GM12878 (cell line): ENCODE results near the gene COL4A1. TPM values are rescaled to one million over a fixed set of nuclear protein-coding genes. Genes with fewer than 3 reads are reported as not detected.

ENCODE experiments used
- ATAC-seq: fragments of 200-7000 bp; cut with Tn5 transposase; 3 replicates; pipeline ENCODE4 v1.9.1; 2020; ENCODE audit warnings: mild to moderate bottlenecking, moderate library complexity
- BruUV-seq: library from RNA; stranded (reverse); fragments of 400-500 nt; replicated peaks from 2 replicates; lab custom pipeline; 2021; lab: Mats Ljungman, UMichigan
- CTCF ChIA-PET: fragments of 300-600 bp; sonication (Branson Sonifier 250); formaldehyde crosslinking; extraction: SDS; loops from one replicate; lab custom pipeline; 2021; ENCODE audit warnings: inconsistent platforms; lab: Yijun Ruan, JAX
- POLR2A ChIA-PET: fragments of 350-600 bp; formaldehyde crosslinking; extraction: SDS; loops from one replicate; lab custom pipeline; 2021; ENCODE audit warnings: inconsistent platforms; lab: Charles Lee
- RAD21 ChIA-PET: fragments of 300-600 bp; sonication (Branson Sonifier 250); formaldehyde crosslinking; loops from one replicate; lab custom pipeline; 2023; ENCODE audit warnings: antibody characterized with exemption; ENCODE audit not compliant: unreplicated experiment; lab: Charles Lee
- SMC1A ChIA-PET: fragments of 300-600 bp; sonication (Branson Sonifier 250); formaldehyde crosslinking; loops from one replicate; lab custom pipeline; 2023; ENCODE audit not compliant: unreplicated experiment, uncharacterized antibody; lab: Charles Lee
- DNase-seq: peaks from one replicate; pipeline ENCODE4 v3.0.0-alpha.2; 2011; ENCODE audit warnings: low read depth, low spot score
- FAIRE-seq: peaks from 3 replicates; lab custom pipeline; 2011; peaks lifted over from hg19 to GRCh38; lab: Jason Lieb, UNC
- H2AFZ ChIP-seq: 2 replicates; pipeline ENCODE4 v1.6.0; 2011; ENCODE audit warnings: low read depth, low read length, control low read depth; ENCODE audit not compliant: control insufficient read depth
- H3K27ac ChIP-seq: 2 replicates; pipeline ENCODE4 v1.5.1; 2011; ENCODE audit warnings: control low read depth; ENCODE audit not compliant: control insufficient read depth, insufficient read depth
- H3K27me3 ChIP-seq, 2 experiments: replicated peaks in 1 of 2; 2 replicates each; pipeline versions ENCODE4 v1.6.0 to v1.6.1; 2011; ENCODE audit warnings: low read length in 1 of 2; ENCODE audit not compliant: control insufficient read depth in 2 of 2, insufficient read depth in 2 of 2
- H3K36me3 ChIP-seq, 2 experiments: 2 replicates each; pipeline ENCODE4 v1.5.1; 2011; ENCODE audit warnings: low read length in 1 of 2; ENCODE audit not compliant: control insufficient read depth in 2 of 2, insufficient read depth in 2 of 2
- H3K4me1 ChIP-seq: 2 replicates; pipeline ENCODE4 v1.6.1; 2011; ENCODE audit warnings: mild to moderate bottlenecking, low read length, moderate library complexity, mixed read lengths; ENCODE audit not compliant: control insufficient read depth, insufficient read depth
- H3K4me2 ChIP-seq: 2 replicates; pipeline ENCODE4 v1.6.0; 2011; ENCODE audit warnings: control low read depth; ENCODE audit not compliant: control insufficient read depth, insufficient read depth
- H3K4me3 ChIP-seq: fragments of 200-600 bp; sonication (generic); 2 replicates; pipeline ENCODE4 v1.5.1; 2016
- H3K79me2 ChIP-seq: 2 replicates; pipeline ENCODE4 v1.6.0; 2011; ENCODE audit warnings: low read length; ENCODE audit not compliant: control insufficient read depth, insufficient read depth
- H3K9ac ChIP-seq: 2 replicates; pipeline ENCODE4 v1.8.0; 2011; ENCODE audit warnings: low read length, control low read depth, mixed read lengths; ENCODE audit not compliant: control insufficient read depth, insufficient read depth
- H3K9me3 ChIP-seq: replicated peaks from 3 replicates; pipeline ENCODE4 v1.5.1; 2011; ENCODE audit warnings: mild to moderate bottlenecking, low read length; ENCODE audit not compliant: control insufficient read depth, insufficient read depth
- H4K20me1 ChIP-seq: 2 replicates; pipeline ENCODE4 v1.6.0; 2011; ENCODE audit not compliant: control insufficient read depth, insufficient read depth
- ATF2 ChIP-seq: IDR thresholded peaks from 2 replicates; pipeline ENCODE4 v1.6.1; 2012; ENCODE audit warnings: low read length, inconsistent platforms
- CHD1 ChIP-seq: IDR thresholded peaks from 2 replicates; pipeline ENCODE4 v1.6.1; 2012; ENCODE audit warnings: low read depth, low read length, improper control_type of control experiment
- CREM ChIP-seq: IDR thresholded peaks from 2 replicates; pipeline ENCODE4 v1.6.1; 2014; ENCODE audit warnings: antibody characterized with exemption, low read depth
- EP300 ChIP-seq, 2 experiments: fragments of 150-350 bp in 1 of 2; IDR thresholded peaks; 2 replicates each; pipeline ENCODE4 v1.6.1; 2011 to 2012; ENCODE audit warnings: low read depth in 2 of 2, low read length in 2 of 2, borderline replicate concordance in 1 of 2, improper control_type of control experiment in 1 of 2, inconsistent platforms in 1 of 2; ENCODE audit not compliant: control insufficient read depth in 1 of 2
- IKZF2 ChIP-seq, 2 experiments: fragments of 450-650 bp; IDR thresholded peaks; 2 replicates each; pipeline ENCODE4 v1.6.1; 2017; ENCODE audit warnings: mild to moderate bottlenecking in 2 of 2, moderate library complexity in 2 of 2
- IRF4 ChIP-seq: IDR thresholded peaks from 2 replicates; pipeline ENCODE4 v1.6.1; 2011; ENCODE audit warnings: low read depth, low read length
- JUNB ChIP-seq: IDR thresholded peaks from 2 replicates; pipeline ENCODE4 v1.6.1; 2016; ENCODE audit warnings: antibody characterized with exemption, mild to moderate bottlenecking
- PAX8 ChIP-seq: fragments of 450-650 bp; IDR thresholded peaks from 2 replicates; pipeline ENCODE4 v1.6.1; 2017; ENCODE audit warnings: mild to moderate bottlenecking, moderate library complexity
- SMAD1 ChIP-seq: fragments of 450-650 bp; IDR thresholded peaks from 2 replicates; pipeline ENCODE4 v1.6.1; 2018; ENCODE audit warnings: mild to moderate bottlenecking, low read depth; ENCODE audit not compliant: partially characterized antibody
- SUPT20H ChIP-seq: IDR thresholded peaks from 2 replicates; pipeline ENCODE4 v1.6.1; 2011; ENCODE audit warnings: low read depth, mild to moderate bottlenecking, low read length, moderate library complexity, borderline replicate concordance; ENCODE audit not compliant: control insufficient read depth
- TARDBP ChIP-seq: IDR thresholded peaks from 2 replicates; pipeline ENCODE4 v1.6.1; 2016; ENCODE audit warnings: borderline replicate concordance
- ZNF622 ChIP-seq: fragments of 450-650 bp; IDR thresholded peaks from 2 replicates; pipeline ENCODE4 v1.6.1; 2017; ENCODE audit warnings: mild to moderate bottlenecking, inconsistent platforms
- WGBS: methylation state at CpG from one replicate; pipeline ENCODE4 v1.1.6; 2016; ENCODE audit warnings: low lambda C conversion rate; ENCODE audit not compliant: insufficient replicate concordance, insufficient coverage; ENCODE audit errors: missing lambda C conversion rate; 5-methylcytosine and 5-hydroxymethylcytosine counted together
- in situ Hi-C: fragments of 300-500 bp; cut with MboI; formaldehyde crosslinking; loops from 9 replicates; pipeline ENCODE4 v1.14.3; 2018; ENCODE audit warnings: mixed read lengths
- intact Hi-C: fragments of 100-400 bp; cut with micrococcal nuclease; formaldehyde crosslinking; loops from one replicate; pipeline ENCODE4 v1.14.2; 2022; ENCODE audit not compliant: unreplicated experiment
- polyA plus RNA-seq, 11 experiments: library from polyadenylated mRNA; depleted of rRNA in 4 of 11; unstranded in 6 of 11; stranded (reverse) in 5 of 11; fragments of >200 nt; fragmentation: Nextera tagmentation in 4 of 11; fragmentation: Illumina TruSeq in 1 of 11; extraction: Ambion mirVana in 4 of 11; extraction: Trizol in 1 of 11; gene quantifications; 1 replicate in 1 of 11; 2 replicates in 10 of 11; pipeline versions ENCODE4 v1.2.1 to v1.2.3, GENCODE V29; 2011 to 2016; ENCODE audit warnings: inconsistent platforms in 2 of 11, missing spikeins in 2 of 11, low read depth in 1 of 11
- total RNA-seq, 4 experiments: library from RNA; depleted of rRNA in 3 of 4; stranded (reverse); fragments of >200 nt in 3 of 4; fragmentation: Illumina TruSeq in 1 of 4; extraction: Trizol in 1 of 4; gene quantifications; 2 replicates each; pipeline versions ENCODE4 v1.2.1 to v1.2.3, GENCODE V29; 2013 to 2021
- TF ChIP-seq, protein P1 (sequence below): fragments of 450-650 bp; conservative IDR thresholded peaks from 2 replicates; pipeline ENCODE4 v1.6.1; 2017; ENCODE audit warnings: mild to moderate bottlenecking, moderate library complexity

COL4A1 gene
- total and polyA plus RNA-seq, 10 of the 15 experiments (the other 5 are each of a cell fraction or from before 2014, with no cell fraction given) = 0.07 to 0.31 (median 0.13) TPM; not detected in 6

DNA sequence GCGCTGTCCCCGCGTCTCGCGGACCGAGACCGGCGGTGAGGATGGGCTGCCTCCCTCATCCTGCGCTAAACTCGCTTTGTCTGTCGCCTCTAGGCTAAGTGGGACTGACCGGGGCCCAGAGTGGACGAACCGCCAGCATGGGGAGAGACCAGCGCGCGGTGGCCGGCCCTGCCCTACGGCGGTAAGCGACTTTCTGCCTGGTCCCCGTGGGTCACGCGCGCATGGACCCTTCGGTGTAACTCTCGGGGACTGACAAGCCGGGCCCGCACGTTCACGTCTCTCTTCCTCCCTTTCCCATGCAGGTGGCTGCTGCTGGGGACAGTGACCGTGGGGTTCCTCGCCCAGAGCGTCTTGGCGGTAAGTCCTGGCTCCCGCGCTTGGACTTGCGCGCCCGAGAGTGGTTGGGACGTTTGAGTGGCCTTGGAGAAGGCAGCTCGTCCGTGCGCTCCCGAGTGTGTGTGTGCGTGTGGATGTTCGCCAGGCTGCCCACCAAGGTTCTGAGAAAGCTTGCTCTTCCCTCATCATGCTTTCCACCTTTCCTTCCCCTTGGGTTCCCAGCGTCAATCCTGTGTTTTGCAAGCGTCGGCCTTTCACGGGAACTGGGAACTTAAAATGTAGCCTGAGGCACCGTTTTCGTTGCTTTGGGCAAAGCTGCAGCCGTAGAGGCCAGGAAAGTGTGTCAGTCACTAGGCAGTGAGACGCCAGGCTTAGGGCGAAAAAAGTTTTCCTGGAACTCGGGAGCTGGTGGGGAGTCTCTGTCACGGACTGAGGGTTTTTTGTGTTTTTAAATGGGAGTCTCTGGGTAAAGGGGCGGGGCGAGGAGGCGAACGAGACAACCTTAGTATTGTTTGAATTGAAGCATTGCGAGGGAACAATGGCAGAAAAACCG lies 1.1 kb upstream of the COL4A1 start:
- FAIRE-seq (no peak), DNase-seq (no peak), ATAC-seq (no peak)
- ChIA-PET RAD21 (no interaction called here), POLR2A (no interaction called here), SMC1A (interaction anchor here (1.4 kb wide), 1 partner anchor 12 kb away, joined by 3 read pairs; no protein-coding TSS in a partner anchor), CTCF (no interaction called here)
- Histone ChIP-seq H3K27ac (no peak overlapping the region), H2AFZ (no peak overlapping the region), H3K4me2 (no peak overlapping the region), H4K20me1 (no peaks in the 10 kb centered on the region), H3K9me3 (no peaks in the 10 kb centered on the region; the same call in 2 of the 3 replicates), H3K79me2 (no peaks in the 10 kb centered on the region), H3K9ac (no peak overlapping the region), H3K27me3 (peaks cover 18 to 25% of the 10 kb centered on the region in 2 experiments), H3K36me3 (no peaks in the 10 kb centered on the region), H3K4me1 (no peaks in the 10 kb centered on the region), H3K4me3 (no peak overlapping the region)
- TF ChIP-seq PAX8 (no peak), CREM (no peak)
- BruUV-seq = no TSS peak
- 34% methylated on average over 63 of the region's 64 CpGs for WGBS
- intact Hi-C loops (no loop called here), in situ Hi-C loops (no loop called here)

DNA sequence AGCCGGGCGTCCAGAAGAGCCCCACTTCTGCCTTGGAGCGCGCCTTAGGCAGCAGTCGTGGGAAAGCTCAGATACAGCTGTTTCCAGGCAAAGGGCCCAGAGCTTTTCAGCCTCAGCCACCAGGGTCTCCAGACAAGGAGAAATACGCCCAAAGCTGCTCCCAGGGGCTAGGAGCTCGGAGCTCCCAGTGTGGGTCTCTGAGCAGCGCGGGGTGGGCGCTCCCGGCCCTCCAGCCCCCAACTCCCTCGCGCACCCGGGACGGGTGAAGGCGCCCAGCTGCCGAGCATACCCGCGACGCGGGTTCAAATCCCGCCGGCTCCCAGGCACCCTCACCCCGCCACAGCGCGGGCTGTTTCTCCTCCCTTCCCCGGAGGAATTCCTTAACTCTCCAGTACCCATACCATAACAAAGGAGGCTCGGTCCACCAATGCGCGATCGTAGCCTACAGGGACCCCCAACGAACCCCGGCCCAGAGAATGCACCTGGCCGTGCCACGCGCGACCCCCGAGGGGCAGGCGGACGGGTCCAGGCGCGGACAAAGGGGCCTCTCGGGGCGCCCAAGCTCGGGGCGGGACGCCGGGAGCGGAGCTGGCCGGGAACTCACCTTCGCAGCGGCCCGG lies 507 bp downstream of the COL4A1 start:
- 36% methylated on average over 34 of the region's 53 CpGs for WGBS
- Histone ChIP-seq H3K27me3 (peaks cover 18 to 22% of the 10 kb centered on the region in 2 experiments), H3K9me3 (no peaks in the 10 kb centered on the region; the same call in 2 of the 3 replicates), H3K79me2 (no peaks in the 10 kb centered on the region), H3K4me1 (no peaks in the 10 kb centered on the region), H3K4me3 (no peak overlapping the region), H3K36me3 (no peaks in the 10 kb centered on the region), H3K4me2 (no peak overlapping the region), H3K27ac (no peak overlapping the region), H2AFZ (no peak overlapping the region), H3K9ac (no peak overlapping the region), H4K20me1 (no peaks in the 10 kb centered on the region; the same call in 1 of the 2 replicates)
- BruUV-seq = no TSS peak
- ChIA-PET POLR2A (no interaction called here), SMC1A (no interaction called here), RAD21 (no interaction called here), CTCF (interaction anchor here (0.6 kb wide), 1 partner anchor 83 kb away, joined by 3 read pairs; no protein-coding TSS in a partner anchor)
- intact Hi-C loops = no loop called here
- in situ Hi-C loops = no loop called here
- ATAC-seq (no peak), DNase-seq (no peak), FAIRE-seq (no peak)
- TF ChIP-seq SUPT20H (no peak), TARDBP (no peak), ZNF622 (no peak), IRF4 (no peak), SMAD1 (no peak), CHD1 (no peak), ATF2 (no peak), JUNB (no peak), IKZF2 (IDR thresholded peaks at IDR 0.05) (no peak), EP300 (IDR thresholded peaks at IDR 0.05; ENCODE audit: borderline replicate concordance in 1 of 2, control insufficient read depth in 1 of 2, low read depth in 2 of 2, low read length in 2 of 2) (no peak)
- TF ChIP-seq, protein P1, sequence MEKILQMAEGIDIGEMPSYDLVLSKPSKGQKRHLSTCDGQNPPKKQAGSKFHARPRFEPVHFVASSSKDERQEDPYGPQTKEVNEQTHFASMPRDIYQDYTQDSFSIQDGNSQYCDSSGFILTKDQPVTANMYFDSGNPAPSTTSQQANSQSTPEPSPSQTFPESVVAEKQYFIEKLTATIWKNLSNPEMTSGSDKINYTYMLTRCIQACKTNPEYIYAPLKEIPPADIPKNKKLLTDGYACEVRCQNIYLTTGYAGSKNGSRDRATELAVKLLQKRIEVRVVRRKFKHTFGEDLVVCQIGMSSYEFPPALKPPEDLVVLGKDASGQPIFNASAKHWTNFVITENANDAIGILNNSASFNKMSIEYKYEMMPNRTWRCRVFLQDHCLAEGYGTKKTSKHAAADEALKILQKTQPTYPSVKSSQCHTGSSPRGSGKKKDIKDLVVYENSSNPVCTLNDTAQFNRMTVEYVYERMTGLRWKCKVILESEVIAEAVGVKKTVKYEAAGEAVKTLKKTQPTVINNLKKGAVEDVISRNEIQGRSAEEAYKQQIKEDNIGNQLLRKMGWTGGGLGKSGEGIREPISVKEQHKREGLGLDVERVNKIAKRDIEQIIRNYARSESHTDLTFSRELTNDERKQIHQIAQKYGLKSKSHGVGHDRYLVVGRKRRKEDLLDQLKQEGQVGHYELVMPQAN = no peak
